ENCODE results near the gene TENM4. TPM values are rescaled to one million over a fixed set of nuclear protein-coding genes. Genes with fewer than 3 reads are reported as not detected.

The TENM4 gene
- total and polyA plus RNA-seq, 10 of the 15 experiments (the other 5 are each of a cell fraction or from before 2014, with no cell fraction given) = 0.03 to 0.12 (median 0.06) TPM; not detected in 7

GRCh38 chr11:79039122-79039521 lies 401.7 kb downstream of the TENM4 start:
- intact Hi-C loops (cut with micrococcal nuclease; ENCODE audit: unreplicated experiment) (no loop called here), in situ Hi-C loops (cut with MboI) (no loop called here)
- no peaks in the 10 kb centered on the region for H3K36me3 ChIP-seq (ENCODE audit: control insufficient read depth in 2 of 2, insufficient read depth in 2 of 2, low read length in 1 of 2)
- no peaks in the 10 kb centered on the region; a peak in 2 of 4 replicates for H3K27me3 ChIP-seq (replicated peaks in 1 of 2; ENCODE audit: control insufficient read depth in 2 of 2, insufficient read depth in 2 of 2, low read length in 1 of 2)
- no peaks in the 10 kb centered on the region for H3K4me1 ChIP-seq (ENCODE audit: control insufficient read depth, insufficient read depth, low read length)
- H2AFZ ChIP-seq (ENCODE audit: control insufficient read depth, low read depth, low read length) = no peak overlapping the region
- no peaks in the 10 kb centered on the region for H3K9me3 ChIP-seq (replicated peaks; ENCODE audit: control insufficient read depth, insufficient read depth, low read length)
- no peak for FAIRE-seq
- H4K20me1 ChIP-seq (ENCODE audit: control insufficient read depth, insufficient read depth) = no peaks in the 10 kb centered on the region
- TF ChIP-seq RELB (IDR thresholded peaks at IDR 0.05; ENCODE audit: low read depth) (no peak), YY1 (IDR thresholded peaks at IDR 0.05; ENCODE audit: low read depth, low read length) (no peak), IRF5 (IDR thresholded peaks at IDR 0.05; ENCODE audit: borderline replicate concordance) (no peak), SPI1 (IDR thresholded peaks at IDR 0.05; ENCODE audit: borderline replicate concordance, insufficient read depth, low read depth, low read length) (no peak)
- no peak overlapping the region for H3K9ac ChIP-seq (ENCODE audit: control insufficient read depth, insufficient read depth, low read length)
- RAD21 ChIA-PET (ENCODE audit: unreplicated experiment) = no interaction called here
- ATAC-seq = no peak
- no peak overlapping the region for H3K4me3 ChIP-seq
- H3K79me2 ChIP-seq (ENCODE audit: control insufficient read depth, insufficient read depth, low read length) = no peaks in the 10 kb centered on the region
- no peak overlapping the region for H3K4me2 ChIP-seq (ENCODE audit: control insufficient read depth, insufficient read depth)
- BruUV-seq (replicated peaks) = no TSS peak
- H3K27ac ChIP-seq (ENCODE audit: control insufficient read depth, insufficient read depth) = no peak overlapping the region
- DNase-seq (ENCODE audit: low read depth, low spot score) = no peak
- CTCF ChIA-PET = interaction anchor here (2.0 kb wide), 1 partner anchor 61 kb away, joined by 5 read pairs; no protein-coding TSS in a partner anchor
- SMC1A ChIA-PET (ENCODE audit: uncharacterized antibody, unreplicated experiment) = no interaction called here
- POLR2A ChIA-PET = no interaction called here
- WGBS (ENCODE audit: insufficient coverage, insufficient replicate concordance, low lambda C conversion rate, missing lambda C conversion rate) = 0% methylated on average over 2 of the region's 2 CpGs
